ENCODE data around the gene MSX1. TPM values are rescaled to one million over a fixed set of nuclear protein-coding genes. Genes with fewer than 3 reads are reported as not detected.

MSX1 gene
- total and polyA plus RNA-seq, 2 of the 8 experiments (the other 6 are each of a cell fraction or from before 2014, with no cell fraction given) = 0.47 TPM; not detected in 1

GRCh38 chr4:4862665-4863482, 3.4 kb downstream of the MSX1 start (continued):
- TF ChIP-seq EGR1 (IDR thresholded peaks at IDR 0.05; ENCODE audit: borderline replicate concordance, low read depth, low read length) (no peak), SP2 (IDR thresholded peaks at IDR 0.05; ENCODE audit: low read length) (no peak), CBX5 (IDR thresholded peaks at IDR 0.05; ENCODE audit: low read depth, low read length) (no peak), RAD21 (IDR thresholded peaks at IDR 0.05 in 1 of 2, conservative IDR thresholded peaks at IDR 0.05 in 1 of 2; ENCODE audit: low read depth in 2 of 2, low read length in 2 of 2) (no peak), TCF12 (IDR thresholded peaks at IDR 0.05; ENCODE audit: low read depth, low read length) (no peak), CHD2 (IDR thresholded peaks at IDR 0.05; ENCODE audit: low read length) (no peak), BACH1 (IDR thresholded peaks at IDR 0.05; ENCODE audit: low read length) (no peak), CBX8 (IDR thresholded peaks at IDR 0.05; ENCODE audit: borderline replicate concordance, low read depth, low read length) (peak; percentile 49), MAFK (IDR thresholded peaks at IDR 0.05; ENCODE audit: low read depth, low read length) (no peak), TAF7 (optimal IDR thresholded peaks at IDR 0.05; ENCODE audit: borderline replicate concordance, low read depth, low read length) (no peak), CHD1 (IDR thresholded peaks at IDR 0.05; ENCODE audit: low read depth, low read length) (no peak), SAP30 (IDR thresholded peaks at IDR 0.05; ENCODE audit: insufficient read depth, insufficient replicate concordance, low read length) (no peak), GTF2F1 (IDR thresholded peaks at IDR 0.05; ENCODE audit: borderline replicate concordance, low read depth, low read length) (no peak), POLR2AphosphoS5 (IDR thresholded peaks at IDR 0.05; ENCODE audit: low read depth, low read length) (no peak), RBBP5 (IDR thresholded peaks at IDR 0.05; ENCODE audit: borderline replicate concordance, low read depth, low read length) (no peak), ASH2L (IDR thresholded peaks at IDR 0.05; ENCODE audit: low read length) (no peak), POU5F1 (IDR thresholded peaks at IDR 0.05; ENCODE audit: low read depth, low read length) (no peak), NRF1 (IDR thresholded peaks at IDR 0.05; ENCODE audit: low read depth, low read length) (no peak)
- TF ChIP-seq, protein P1, sequence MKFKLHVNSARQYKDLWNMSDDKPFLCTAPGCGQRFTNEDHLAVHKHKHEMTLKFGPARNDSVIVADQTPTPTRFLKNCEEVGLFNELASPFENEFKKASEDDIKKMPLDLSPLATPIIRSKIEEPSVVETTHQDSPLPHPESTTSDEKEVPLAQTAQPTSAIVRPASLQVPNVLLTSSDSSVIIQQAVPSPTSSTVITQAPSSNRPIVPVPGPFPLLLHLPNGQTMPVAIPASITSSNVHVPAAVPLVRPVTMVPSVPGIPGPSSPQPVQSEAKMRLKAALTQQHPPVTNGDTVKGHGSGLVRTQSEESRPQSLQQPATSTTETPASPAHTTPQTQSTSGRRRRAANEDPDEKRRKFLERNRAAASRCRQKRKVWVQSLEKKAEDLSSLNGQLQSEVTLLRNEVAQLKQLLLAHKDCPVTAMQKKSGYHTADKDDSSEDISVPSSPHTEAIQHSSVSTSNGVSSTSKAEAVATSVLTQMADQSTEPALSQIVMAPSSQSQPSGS (IDR thresholded peaks at IDR 0.05; ENCODE audit: low read length) = no peak
